ENCODE results near the gene SMCO3.

Gene SMCO3

DNA sequence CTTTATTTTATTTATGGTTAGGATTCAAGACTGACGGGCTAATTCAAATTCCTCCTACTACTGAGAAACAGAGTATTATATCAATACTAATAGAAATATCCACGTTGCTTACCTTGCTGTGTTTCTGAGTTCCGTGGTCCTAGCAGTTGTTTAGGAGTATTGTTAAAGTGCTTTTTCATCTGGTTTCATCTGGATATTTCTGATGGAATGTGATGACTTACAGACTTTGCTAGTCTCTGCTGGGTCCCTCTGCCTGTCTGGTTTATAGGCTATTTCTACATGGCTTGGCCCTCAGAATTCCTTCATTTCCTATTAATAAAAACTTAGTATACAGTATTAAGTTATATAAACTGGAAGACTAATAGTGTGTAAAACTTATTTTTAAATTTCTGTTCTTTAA lies at the start of gene SMCO3:
Gene SMCO3 (minus strand): TSS at position 169 of the 400 bp plus-strand sequence. CDS start 7,502 bp downstream, outside the sequence.
- Mint-ChIP-seq H3K36me3 (ENCODE audit: low read depth) (no peaks in the 10 kb centered on the region), H3K9me3 (no peaks in the 10 kb centered on the region), H3K4me1 (no peaks in the 10 kb centered on the region), H3K4me3 (peak within 1 kb of the TSS; percentile 70 to 79 (median 78)), H3K27ac (peak within 1 kb of the TSS in 2 of 3 experiments; percentile 13 to 45), H3K27me3 (ENCODE audit: low read depth) (peaks cover 4% of the 10 kb centered on the region)
- TF ChIP-seq, protein P1, sequence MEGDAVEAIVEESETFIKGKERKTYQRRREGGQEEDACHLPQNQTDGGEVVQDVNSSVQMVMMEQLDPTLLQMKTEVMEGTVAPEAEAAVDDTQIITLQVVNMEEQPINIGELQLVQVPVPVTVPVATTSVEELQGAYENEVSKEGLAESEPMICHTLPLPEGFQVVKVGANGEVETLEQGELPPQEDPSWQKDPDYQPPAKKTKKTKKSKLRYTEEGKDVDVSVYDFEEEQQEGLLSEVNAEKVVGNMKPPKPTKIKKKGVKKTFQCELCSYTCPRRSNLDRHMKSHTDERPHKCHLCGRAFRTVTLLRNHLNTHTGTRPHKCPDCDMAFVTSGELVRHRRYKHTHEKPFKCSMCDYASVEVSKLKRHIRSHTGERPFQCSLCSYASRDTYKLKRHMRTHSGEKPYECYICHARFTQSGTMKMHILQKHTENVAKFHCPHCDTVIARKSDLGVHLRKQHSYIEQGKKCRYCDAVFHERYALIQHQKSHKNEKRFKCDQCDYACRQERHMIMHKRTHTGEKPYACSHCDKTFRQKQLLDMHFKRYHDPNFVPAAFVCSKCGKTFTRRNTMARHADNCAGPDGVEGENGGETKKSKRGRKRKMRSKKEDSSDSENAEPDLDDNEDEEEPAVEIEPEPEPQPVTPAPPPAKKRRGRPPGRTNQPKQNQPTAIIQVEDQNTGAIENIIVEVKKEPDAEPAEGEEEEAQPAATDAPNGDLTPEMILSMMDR (IDR thresholded peaks at IDR 0.05; ENCODE audit: unreplicated experiment in 3 of 3) = no peak

DNA sequence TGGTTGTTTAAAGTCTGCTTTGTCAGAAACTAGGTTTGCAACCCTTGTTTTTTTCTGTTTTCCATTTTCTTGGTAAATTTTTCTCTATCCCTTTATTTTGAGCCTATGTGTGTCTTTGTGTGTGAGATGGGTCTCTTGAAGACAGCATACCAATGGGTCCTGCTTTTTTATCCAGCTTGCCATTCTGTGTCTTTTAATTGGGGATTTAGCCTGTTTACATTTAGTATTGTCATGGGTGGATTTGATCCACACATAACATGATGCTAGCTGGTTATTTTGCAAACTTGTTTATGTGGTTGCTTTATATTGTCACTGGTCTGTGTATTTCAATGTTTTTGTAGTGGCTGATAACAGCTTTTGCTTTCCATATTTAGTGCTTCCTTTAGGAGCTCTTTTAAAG lies 46.5 kb upstream of the SMCO3 start:
- TF ChIP-seq, protein P1 (IDR thresholded peaks at IDR 0.05; ENCODE audit: unreplicated experiment in 3 of 3) = no peak
- H3K4me3 Mint-ChIP-seq = no peak overlapping the region
- H3K27ac Mint-ChIP-seq = no peak overlapping the region

DNA sequence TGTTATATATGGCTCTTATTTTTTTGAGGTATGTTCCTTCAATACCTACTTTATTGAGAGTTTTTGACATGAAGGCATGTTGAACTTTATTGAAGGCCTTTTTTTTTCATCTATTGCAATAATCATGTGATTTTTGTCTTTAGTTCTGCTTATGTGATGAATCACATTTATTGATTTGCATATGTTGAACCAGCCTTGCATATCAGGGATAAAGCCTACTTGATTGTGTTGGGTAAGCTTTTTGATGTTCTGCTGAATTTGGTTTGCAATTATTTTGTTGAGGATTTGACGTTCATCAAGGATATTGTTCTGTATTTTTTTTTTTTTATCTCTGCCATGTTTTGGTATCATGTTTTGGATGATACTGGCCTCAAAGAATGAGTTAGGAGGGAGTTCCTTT lies 44.5 kb upstream of the SMCO3 start:
- Mint-ChIP-seq H3K4me3 (no peak overlapping the region), H3K27me3 (ENCODE audit: low read depth) (peaks cover 3% of the 10 kb centered on the region), H3K9me3 (peaks cover 54% of the 10 kb centered on the region), H3K36me3 (ENCODE audit: low read depth) (peaks cover 13% of the 10 kb centered on the region), H3K27ac (no peak overlapping the region), H3K4me1 (peaks cover 14% of the 10 kb centered on the region)
- TF ChIP-seq, protein P1 (IDR thresholded peaks at IDR 0.05; ENCODE audit: unreplicated experiment in 3 of 3) = no peak

More for the DNA sequence above, 46.5 kb upstream of the SMCO3 start:
- H3K9me3 Mint-ChIP-seq = peaks cover 69% of the 10 kb centered on the region
- peaks cover 3% of the 10 kb centered on the region for H3K27me3 Mint-ChIP-seq (ENCODE audit: low read depth)
- H3K4me1 Mint-ChIP-seq = no peaks in the 10 kb centered on the region
- H3K36me3 Mint-ChIP-seq (ENCODE audit: low read depth) = peaks cover 13% of the 10 kb centered on the region

DNA sequence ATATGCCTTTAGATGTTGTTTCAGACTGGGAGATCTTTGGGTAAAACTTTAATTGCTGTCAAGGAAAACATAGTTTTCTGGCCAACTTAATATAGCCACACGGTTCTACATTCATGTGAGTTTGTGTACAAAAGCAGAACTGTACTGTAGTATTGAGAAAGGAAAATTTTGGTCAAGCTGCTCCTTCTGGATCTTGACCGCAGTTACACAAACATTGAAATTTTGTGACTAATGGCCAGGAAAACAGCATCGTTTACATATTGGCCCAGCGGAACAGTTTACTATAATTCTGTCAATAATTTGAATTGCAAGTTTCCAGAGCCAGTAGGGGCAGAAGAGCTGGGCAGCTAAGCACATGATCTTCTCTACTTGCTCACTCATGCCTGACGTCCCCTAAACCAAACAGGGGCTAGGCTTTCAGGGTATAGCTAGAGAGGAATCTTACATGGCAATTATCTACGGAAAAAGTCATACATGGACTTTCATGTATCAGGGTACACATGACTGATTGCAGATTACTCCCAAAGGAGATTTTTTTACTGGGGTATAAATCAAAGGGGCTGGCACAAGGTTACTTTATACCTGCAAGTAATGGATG lies 40.7 kb upstream of the SMCO3 start:
- Mint-ChIP-seq H3K4me3 (peak overlapping the region in 1 of 3 experiments; percentile 18), H3K27me3 (ENCODE audit: low read depth) (peaks cover 3% of the 10 kb centered on the region), H3K36me3 (ENCODE audit: low read depth) (peaks cover 9% of the 10 kb centered on the region), H3K9me3 (peaks cover 31% of the 10 kb centered on the region), H3K27ac (peak overlapping the region; percentile 33 to 61 (median 52)), H3K4me1 (peaks cover 15% of the 10 kb centered on the region)
- TF ChIP-seq, protein P1 (IDR thresholded peaks at IDR 0.05; ENCODE audit: unreplicated experiment in 3 of 3) = no peak

DNA sequence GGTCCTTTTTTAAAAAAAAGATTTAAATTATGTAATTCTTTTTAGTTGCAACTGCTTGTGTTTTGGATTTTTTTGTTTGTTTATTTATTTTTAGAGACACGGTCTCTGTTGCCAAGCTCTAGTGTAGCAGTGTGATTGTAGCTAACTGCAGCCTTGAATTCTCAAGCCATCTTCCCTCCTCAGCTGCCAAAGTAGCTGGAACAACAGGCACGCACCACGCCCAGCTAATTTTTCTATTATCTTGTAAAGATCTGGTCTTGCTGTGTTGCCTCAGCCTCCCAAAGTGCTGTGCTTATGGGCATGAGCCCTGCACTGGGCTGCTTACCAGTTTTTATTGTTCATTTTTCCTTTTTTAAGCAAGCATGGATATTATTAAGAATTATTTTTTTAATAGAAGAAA lies 40.0 kb upstream of the SMCO3 start:
- Mint-ChIP-seq H3K27me3 (ENCODE audit: low read depth) (no peaks in the 10 kb centered on the region), H3K36me3 (ENCODE audit: low read depth) (peaks cover 6% of the 10 kb centered on the region), H3K27ac (no peak overlapping the region), H3K9me3 (peaks cover 24% of the 10 kb centered on the region), H3K4me1 (peaks cover 23% of the 10 kb centered on the region), H3K4me3 (no peak overlapping the region)
- TF ChIP-seq, protein P1 (IDR thresholded peaks at IDR 0.05; ENCODE audit: unreplicated experiment in 3 of 3) = no peak

DNA sequence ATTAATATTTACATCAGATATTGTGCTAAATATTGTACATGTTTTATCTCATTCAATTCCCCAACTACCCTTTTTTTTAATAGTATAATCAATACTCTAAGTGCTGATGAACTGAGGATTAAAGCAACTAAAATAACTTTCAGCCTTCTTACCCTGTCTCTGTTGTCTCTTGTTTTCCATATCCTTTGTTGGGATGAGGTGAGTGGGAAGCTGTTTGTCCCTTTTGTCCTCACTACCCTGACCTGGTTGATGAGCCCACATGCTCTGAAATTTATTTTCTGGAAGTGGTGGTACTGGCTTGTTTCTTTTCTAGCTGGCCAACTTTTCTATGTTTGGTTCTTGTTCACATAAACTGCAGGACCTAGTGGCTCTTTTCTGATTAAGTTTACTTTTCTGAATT lies 38.9 kb upstream of the SMCO3 start:
- Mint-ChIP-seq H3K36me3 (ENCODE audit: low read depth) (peaks cover 6% of the 10 kb centered on the region), H3K27ac (no peak overlapping the region), H3K4me3 (no peak overlapping the region), H3K9me3 (peaks cover 15% of the 10 kb centered on the region), H3K27me3 (ENCODE audit: low read depth) (no peaks in the 10 kb centered on the region), H3K4me1 (peaks cover 33% of the 10 kb centered on the region)
- TF ChIP-seq, protein P1 (IDR thresholded peaks at IDR 0.05; ENCODE audit: unreplicated experiment in 3 of 3) = no peak
